ENCODE measurements around the gene IQGAP3. TPM values are rescaled to one million over a fixed set of nuclear protein-coding genes. Genes with fewer than 3 reads are reported as not detected.

IQGAP3 gene
- total and polyA plus RNA-seq, 2 of the 4 experiments (the other 2 are of a cell fraction): 12.5 to 13.6 TPM

GRCh38 chr1:156591181-156591431 lies 18.7 kb upstream of the IQGAP3 start:
- Histone ChIP-seq H4K91ac (ENCODE audit: insufficient read depth, low read depth, low read length) (peak overlapping the region; percentile 90), H2BK20ac (ENCODE audit: low read depth, low read length) (peak overlapping the region; percentile 28; the same call in 1 of the 2 replicates), H2BK120ac (ENCODE audit: low read depth, low read length) (peak overlapping the region; percentile 66; the same call in 1 of the 2 replicates), H2AFZ (replicated peaks; ENCODE audit: low read length, poor library complexity) (peak overlapping the region; percentile 96), H3K9me3 (ENCODE audit: control insufficient read depth, insufficient read depth, low read length) (no peaks in the 10 kb centered on the region), H3K4me1 (ENCODE audit: control insufficient read depth, insufficient read depth, low read length) (peaks cover 3% of the 10 kb centered on the region; the same call in 1 of the 2 replicates), H3K4me3 (ENCODE audit: insufficient read depth, low read depth, low read length) (peak overlapping the region; percentile 78), H3K4me2 (ENCODE audit: low read depth, low read length) (peak overlapping the region; percentile 94), H3K18ac (ENCODE audit: low read depth, low read length) (peak overlapping the region; percentile 95), H2AK5ac (ENCODE audit: low read depth, low read length) (peak overlapping the region; percentile 84), H4K20me1 (ENCODE audit: insufficient read depth, low read length) (no peaks in the 10 kb centered on the region), H3K27ac (ENCODE audit: insufficient read depth, low read length) (peak overlapping the region; percentile 67), H3K9ac (ENCODE audit: low read depth, low read length) (peak overlapping the region; percentile 74), H3K79me1 (ENCODE audit: low read depth in 1 of 2, low read length in 2 of 2) (peaks cover 11 to 20% of the 10 kb centered on the region in 2 experiments), H2BK15ac (ENCODE audit: low read depth, low read length) (no peak overlapping the region), H3K14ac (replicated peaks; ENCODE audit: low read depth, low read length) (peak overlapping the region; percentile 99), H3K23ac (ENCODE audit: low read depth, low read length) (peak overlapping the region; percentile 95), H3K56ac (ENCODE audit: extremely low read depth, insufficient read depth, low read length) (peak overlapping the region; percentile 82), H4K8ac (ENCODE audit: low read depth in 2 of 2, low read length in 2 of 2) (peak overlapping the region; percentile 97 to 100), H3K9me1 (ENCODE audit: insufficient read depth, low read length) (peaks cover 10% of the 10 kb centered on the region), H3K27me3 (ENCODE audit: control insufficient read depth, insufficient read depth, low read length) (peaks cover 4% of the 10 kb centered on the region; the same call in 1 of the 2 replicates), H3K4ac (ENCODE audit: low read depth, low read length) (peak overlapping the region; percentile 97), H3K36me3 (ENCODE audit: control insufficient read depth, insufficient read depth, low read length) (peaks cover 15% of the 10 kb centered on the region), H4K5ac (ENCODE audit: low read depth, low read length) (peak overlapping the region; percentile 97), H2AK9ac (replicated peaks; ENCODE audit: low read depth, low read length, poor library complexity) (peak overlapping the region; percentile 63), H2BK5ac (ENCODE audit: low read depth, low read length, poor library complexity, severe bottlenecking) (peak overlapping the region; percentile 74)
- TF ChIP-seq MXI1 (IDR thresholded peaks at IDR 0.05; ENCODE audit: borderline replicate concordance, low read depth, low read length) (no peak), USF2 (IDR thresholded peaks at IDR 0.05; ENCODE audit: low read depth, low read length) (no peak), FOS (IDR thresholded peaks at IDR 0.05; ENCODE audit: low read depth, low read length) (no peak), BHLHE40 (IDR thresholded peaks at IDR 0.05; ENCODE audit: low read depth, low read length) (no peak), MAFK (IDR thresholded peaks at IDR 0.05; ENCODE audit: low read depth, low read length) (no peak), RFX5 (IDR thresholded peaks at IDR 0.05; ENCODE audit: low read depth, low read length) (no peak), POLR2A (IDR thresholded peaks at IDR 0.05; ENCODE audit: low read depth, low read length) (no peak)
- in situ Hi-C loops (cut with MboI; ENCODE audit: low sequenced_read_pairs) (no loop called here), intact Hi-C loops (cut with micrococcal nuclease) (loop anchor here (5.0 kb wide), 1 partner anchor 109 kb away; no protein-coding TSS in a partner anchor), dilution Hi-C loops (cut with HindIII; ENCODE audit: low sequenced_read_pairs, unreplicated experiment) (no loop called here)
- ChIA-PET CTCF (interaction anchor here (0.8 to 1.6 kb wide), 3 partner anchors 11 to 206 kb away, joined by 3 to 5 read pairs (median 3); no protein-coding TSS in a partner anchor), POLR2A (ENCODE audit: unreplicated experiment) (interaction anchor here (0.6 kb wide), 1 partner anchor 91 kb away, joined by 8 read pairs; the partner anchor contains the start of gene MEF2D)
- no TSS peak for BruUV-seq (replicated peaks)
- no peak for DNase-seq
- WGBS, 2 experiments (ENCODE audit: extremely low coverage in 2 of 2, insufficient read length in 1 of 2): no CpG with 5 or more reads among the region's 6 CpGs
- no peak for ATAC-seq (ENCODE audit: low read depth)
